ENCODE results near the gene GRM8.
A peak's percentile ranks its signal among the peaks of the same experiment; 100 is the strongest.

The GRM8 gene

DNA sequence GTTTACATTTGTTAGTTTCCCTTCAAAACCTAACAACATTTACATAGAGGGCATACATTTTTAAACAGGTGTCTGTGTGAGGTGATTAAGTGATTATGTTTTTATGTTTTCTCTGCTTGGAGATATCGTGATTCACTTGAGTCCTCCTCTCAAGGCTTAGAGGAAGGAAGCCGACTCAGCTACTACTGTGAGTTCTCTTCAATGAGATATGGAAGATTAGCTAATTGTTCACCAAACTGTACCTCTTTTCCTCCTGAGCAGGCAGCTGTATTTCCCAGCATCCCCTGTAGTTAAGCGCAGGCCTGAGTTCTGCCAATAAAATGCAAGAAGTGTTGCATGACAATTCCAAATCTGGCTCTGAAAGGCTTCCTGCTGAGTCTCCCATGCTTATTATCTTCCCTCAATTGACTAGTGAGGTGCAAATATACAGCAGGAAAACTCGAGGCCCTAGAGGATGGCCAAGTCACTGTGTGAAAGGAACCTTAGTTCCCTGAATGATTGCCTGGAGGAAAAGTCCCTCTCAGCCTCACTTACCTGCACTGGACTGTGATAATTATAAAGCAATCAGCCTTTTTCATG is 528.7 kb downstream of the GRM8 start:
- no peak overlapping the region for H3K4me3 ChIP-seq (ENCODE audit: low read depth, low read length)

DNA sequence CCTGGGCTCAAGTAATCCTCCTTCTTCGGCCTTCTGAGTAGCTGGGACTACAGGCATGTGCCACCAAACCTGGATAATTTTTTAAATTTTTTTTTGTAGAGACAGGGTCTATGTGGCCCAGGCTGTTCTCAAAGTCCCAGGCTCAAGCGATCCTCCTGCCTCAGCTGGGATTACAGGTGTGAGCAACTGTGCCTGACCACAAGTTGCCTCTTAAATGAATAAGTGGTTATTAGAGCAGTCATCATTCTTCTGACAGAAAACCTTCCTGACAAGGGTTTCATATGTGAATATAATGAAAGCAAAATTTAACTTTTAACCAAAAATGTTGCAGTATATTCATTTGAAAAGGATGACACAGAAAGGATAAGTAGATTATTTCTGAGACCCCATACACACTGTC is 532.5 kb downstream of the GRM8 start:
- TF ChIP-seq, protein P1, sequence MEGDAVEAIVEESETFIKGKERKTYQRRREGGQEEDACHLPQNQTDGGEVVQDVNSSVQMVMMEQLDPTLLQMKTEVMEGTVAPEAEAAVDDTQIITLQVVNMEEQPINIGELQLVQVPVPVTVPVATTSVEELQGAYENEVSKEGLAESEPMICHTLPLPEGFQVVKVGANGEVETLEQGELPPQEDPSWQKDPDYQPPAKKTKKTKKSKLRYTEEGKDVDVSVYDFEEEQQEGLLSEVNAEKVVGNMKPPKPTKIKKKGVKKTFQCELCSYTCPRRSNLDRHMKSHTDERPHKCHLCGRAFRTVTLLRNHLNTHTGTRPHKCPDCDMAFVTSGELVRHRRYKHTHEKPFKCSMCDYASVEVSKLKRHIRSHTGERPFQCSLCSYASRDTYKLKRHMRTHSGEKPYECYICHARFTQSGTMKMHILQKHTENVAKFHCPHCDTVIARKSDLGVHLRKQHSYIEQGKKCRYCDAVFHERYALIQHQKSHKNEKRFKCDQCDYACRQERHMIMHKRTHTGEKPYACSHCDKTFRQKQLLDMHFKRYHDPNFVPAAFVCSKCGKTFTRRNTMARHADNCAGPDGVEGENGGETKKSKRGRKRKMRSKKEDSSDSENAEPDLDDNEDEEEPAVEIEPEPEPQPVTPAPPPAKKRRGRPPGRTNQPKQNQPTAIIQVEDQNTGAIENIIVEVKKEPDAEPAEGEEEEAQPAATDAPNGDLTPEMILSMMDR (IDR thresholded peaks at IDR 0.05; ENCODE audit: borderline replicate concordance, insufficient read depth, low read depth, low read length), result no peak
- H3K4me3 ChIP-seq (ENCODE audit: low read depth, low read length), result no peak overlapping the region

More for the DNA sequence above, 528.7 kb downstream of the GRM8 start:
- TF ChIP-seq, protein P1 (IDR thresholded peaks at IDR 0.05; ENCODE audit: borderline replicate concordance, insufficient read depth, low read depth, low read length), result no peak

DNA sequence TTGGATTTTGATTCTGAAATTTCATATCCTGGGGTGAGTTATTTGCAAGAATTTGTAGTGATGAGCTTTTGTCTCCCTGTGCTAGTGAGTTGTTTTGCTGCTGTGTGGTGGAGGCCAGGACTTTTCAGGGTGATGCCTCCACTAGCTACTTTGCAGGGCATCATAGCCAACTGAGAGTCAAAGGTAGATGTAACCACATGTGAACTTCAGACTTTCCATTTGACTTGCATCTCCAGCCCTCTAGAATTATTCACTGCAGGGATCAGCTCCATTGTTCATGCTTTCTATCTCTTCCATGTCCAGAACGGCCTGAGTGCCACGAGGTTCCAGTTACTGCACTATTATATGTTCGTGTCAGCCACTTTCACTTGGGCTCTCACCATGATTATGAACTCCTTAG is 534.3 kb downstream of the GRM8 start:
- TF ChIP-seq, protein P1 (IDR thresholded peaks at IDR 0.05; ENCODE audit: borderline replicate concordance, insufficient read depth, low read depth, low read length), result no peak
- H3K4me3 ChIP-seq (ENCODE audit: low read depth, low read length), result no peak overlapping the region

DNA sequence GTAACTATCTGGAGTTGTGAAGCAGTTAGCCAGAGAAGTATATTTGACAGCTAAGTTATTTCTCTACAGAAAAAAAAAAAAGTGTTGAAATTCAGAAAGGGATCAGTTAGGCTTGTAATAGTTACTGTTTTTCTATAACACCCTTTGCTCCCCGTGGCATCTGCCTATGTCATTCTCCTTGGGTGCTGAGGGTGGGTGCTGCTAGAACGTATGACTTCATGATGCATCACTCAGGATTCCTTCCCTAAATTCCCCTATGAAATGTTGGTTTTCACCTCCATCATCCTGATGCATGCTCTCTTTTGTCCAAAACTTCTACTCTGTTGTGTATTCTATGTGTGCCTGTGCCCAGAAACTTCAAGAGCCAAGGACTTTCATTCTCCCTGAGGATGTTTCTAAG is 536.4 kb downstream of the GRM8 start:
- no peak overlapping the region for H3K4me3 ChIP-seq (ENCODE audit: low read depth, low read length)
- TF ChIP-seq, protein P1 (IDR thresholded peaks at IDR 0.05; ENCODE audit: borderline replicate concordance, insufficient read depth, low read depth, low read length), result no peak

DNA sequence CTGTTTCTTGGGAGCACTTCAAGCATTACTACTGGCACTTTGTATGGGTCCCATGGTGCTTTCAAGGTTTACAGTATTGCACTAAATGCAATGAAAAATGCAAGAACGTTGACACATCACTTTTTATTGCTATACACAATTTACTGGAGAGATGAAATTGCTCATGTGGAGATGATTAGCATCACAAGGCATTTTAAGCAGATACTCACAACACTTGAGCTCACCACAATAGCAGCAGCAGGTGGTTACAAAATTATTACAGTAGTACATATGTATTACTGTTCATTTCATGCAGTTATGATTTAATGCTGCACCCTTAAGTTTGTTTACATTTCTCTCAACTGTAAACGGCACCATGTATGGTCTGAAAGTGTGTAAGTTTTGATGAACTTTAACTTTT is 537.7 kb downstream of the GRM8 start:
- TF ChIP-seq, protein P1 (IDR thresholded peaks at IDR 0.05; ENCODE audit: borderline replicate concordance, insufficient read depth, low read depth, low read length), result no peak
- H3K4me3 ChIP-seq (ENCODE audit: low read depth, low read length), result no peak overlapping the region

DNA sequence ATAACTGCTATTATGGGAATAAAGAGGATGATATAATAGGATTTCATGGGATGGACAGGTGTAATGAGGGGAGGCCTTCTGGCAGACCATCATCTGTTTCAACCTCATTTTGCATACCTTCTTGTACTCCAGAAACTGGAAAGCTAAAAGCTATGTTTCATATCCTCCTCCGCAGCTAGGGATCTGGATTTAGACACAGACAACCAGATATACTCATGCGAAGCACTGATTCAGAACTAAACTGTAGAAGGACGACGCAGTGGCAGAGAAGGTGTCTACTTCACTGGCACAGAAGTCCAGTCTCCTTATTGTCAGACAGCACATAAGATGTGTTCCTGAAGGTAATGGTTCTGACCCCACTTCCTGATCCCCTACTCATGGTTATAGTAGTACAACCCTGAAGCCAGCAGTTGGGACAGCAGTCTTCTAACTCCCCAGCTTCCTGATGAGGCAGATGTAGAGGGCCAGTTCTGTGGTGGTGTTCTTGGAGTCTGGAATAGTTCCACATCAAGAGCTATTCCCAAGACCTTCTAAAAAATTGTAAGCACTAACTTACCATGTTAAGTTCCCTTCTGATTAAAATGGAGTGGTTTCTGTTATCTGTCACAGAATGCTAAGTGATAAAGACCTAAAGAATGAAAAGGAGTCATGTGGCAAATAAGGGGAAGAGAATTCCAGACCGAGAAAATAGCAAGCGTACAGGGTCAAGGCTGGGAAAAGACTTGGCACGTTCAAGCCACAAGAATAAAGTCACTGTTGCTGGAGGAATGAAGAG is 550.3 kb downstream of the GRM8 start:
- TF ChIP-seq, protein P1 (IDR thresholded peaks at IDR 0.05; ENCODE audit: borderline replicate concordance, insufficient read depth, low read depth, low read length), result no peak
- peak overlapping the region; percentile 8 for H3K4me3 ChIP-seq (ENCODE audit: low read depth, low read length)
